Dendritic cell treated with granulocyte-macrophage colony-stimulating factor and Interleukin-4, amounts not matched to agents 40 ng/mL and 50 ng/mL, for 4 days (primary cell): Measurements from ENCODE around the gene LRRTM3.

Experiments used
- H3K27ac Mint-ChIP-seq: one replicate; pipeline ENCODE4 v1.8.0; 2022; ENCODE audit warnings: mild to moderate bottlenecking, mixed read lengths
- H3K27me3 Mint-ChIP-seq: one replicate; pipeline ENCODE4 v1.8.0; 2022; ENCODE audit warnings: mild to moderate bottlenecking, mixed read lengths
- H3K36me3 Mint-ChIP-seq: one replicate; pipeline ENCODE4 v1.8.0; 2022; ENCODE audit warnings: low read depth, mixed read lengths
- H3K4me1 Mint-ChIP-seq: one replicate; pipeline ENCODE4 v1.8.0; 2022; ENCODE audit warnings: low read depth, mixed read lengths
- H3K4me3 Mint-ChIP-seq: one replicate; pipeline ENCODE4 v1.8.0; 2022; ENCODE audit warnings: mild to moderate bottlenecking, moderate library complexity, mixed read lengths
- H3K9me3 Mint-ChIP-seq: one replicate; pipeline ENCODE4 v1.8.0; 2022; ENCODE audit warnings: mixed read lengths
- intact Hi-C: fragments of 100-400 bp; cut with micrococcal nuclease; formaldehyde crosslinking; loops from one replicate; pipeline ENCODE4 v1.15.0; 2022

The LRRTM3 gene

GRCh38 chr10:67087135-67087425 lies 161.2 kb downstream of the LRRTM3 start:
- Mint-ChIP-seq H3K9me3 (no peaks in the 10 kb centered on the region), H3K27ac (no peak overlapping the region), H3K4me1 (no peaks in the 10 kb centered on the region), H3K27me3 (no peaks in the 10 kb centered on the region), H3K36me3 (no peaks in the 10 kb centered on the region), H3K4me3 (no peak overlapping the region)
- intact Hi-C loops = no loop called here

GRCh38 chr10:67088036-67088435 lies 162.2 kb downstream of the LRRTM3 start:
- Mint-ChIP-seq H3K27me3 (no peaks in the 10 kb centered on the region), H3K27ac (no peak overlapping the region), H3K36me3 (no peaks in the 10 kb centered on the region), H3K9me3 (no peaks in the 10 kb centered on the region), H3K4me3 (no peak overlapping the region), H3K4me1 (no peaks in the 10 kb centered on the region)
- intact Hi-C loops = no loop called here

GRCh38 chr10:67095531-67095930 lies 169.7 kb downstream of the LRRTM3 start:
- Mint-ChIP-seq H3K27me3 (no peaks in the 10 kb centered on the region), H3K4me3 (no peak overlapping the region), H3K27ac (no peak overlapping the region), H3K36me3 (no peaks in the 10 kb centered on the region), H3K9me3 (no peaks in the 10 kb centered on the region), H3K4me1 (no peaks in the 10 kb centered on the region)
- intact Hi-C loops = no loop called here

GRCh38 chr10:67098461-67098860 lies 172.6 kb downstream of the LRRTM3 start:
- no peaks in the 10 kb centered on the region for H3K27me3 Mint-ChIP-seq
- H3K9me3 Mint-ChIP-seq = no peaks in the 10 kb centered on the region
- no peaks in the 10 kb centered on the region for H3K4me1 Mint-ChIP-seq
- no peak overlapping the region for H3K4me3 Mint-ChIP-seq
- H3K27ac Mint-ChIP-seq = no peak overlapping the region
- intact Hi-C loops = no loop called here
- H3K36me3 Mint-ChIP-seq = no peaks in the 10 kb centered on the region

GRCh38 chr10:67100951-67101350 lies 175.1 kb downstream of the LRRTM3 start:
- H3K36me3 Mint-ChIP-seq = no peaks in the 10 kb centered on the region
- no peaks in the 10 kb centered on the region for H3K4me1 Mint-ChIP-seq
- H3K9me3 Mint-ChIP-seq = no peaks in the 10 kb centered on the region
- intact Hi-C loops = no loop called here
- H3K27ac Mint-ChIP-seq = no peak overlapping the region
- no peak overlapping the region for H3K4me3 Mint-ChIP-seq
- no peaks in the 10 kb centered on the region for H3K27me3 Mint-ChIP-seq

- intact Hi-C loops = no loop called here
- H3K27me3 Mint-ChIP-seq = no peaks in the 10 kb centered on the region
- no peaks in the 10 kb centered on the region for H3K36me3 Mint-ChIP-seq
- no peaks in the 10 kb centered on the region for H3K4me1 Mint-ChIP-seq
- H3K27ac Mint-ChIP-seq = no peak overlapping the region
- H3K4me3 Mint-ChIP-seq = no peak overlapping the region
- no peaks in the 10 kb centered on the region for H3K9me3 Mint-ChIP-seq
Observed at GRCh38 chr10:67107670-67108069, 181.8 kb downstream of the LRRTM3 start.

- Mint-ChIP-seq H3K4me3 (no peak overlapping the region), H3K9me3 (no peaks in the 10 kb centered on the region), H3K27me3 (no peaks in the 10 kb centered on the region), H3K36me3 (no peaks in the 10 kb centered on the region), H3K4me1 (no peaks in the 10 kb centered on the region), H3K27ac (no peak overlapping the region)
- intact Hi-C loops = no loop called here
Observed at GRCh38 chr10:67110286-67110685, 184.4 kb downstream of the LRRTM3 start.

GRCh38 chr10:67112765-67113164 lies 186.9 kb downstream of the LRRTM3 start:
- Mint-ChIP-seq H3K4me1 (no peaks in the 10 kb centered on the region), H3K27ac (no peak overlapping the region), H3K4me3 (no peak overlapping the region), H3K9me3 (no peaks in the 10 kb centered on the region), H3K27me3 (no peaks in the 10 kb centered on the region), H3K36me3 (no peaks in the 10 kb centered on the region)
- intact Hi-C loops = no loop called here

GRCh38 chr10:67114945-67115344 lies 189.1 kb downstream of the LRRTM3 start:
- no peaks in the 10 kb centered on the region for H3K27me3 Mint-ChIP-seq
- intact Hi-C loops = no loop called here
- no peaks in the 10 kb centered on the region for H3K4me1 Mint-ChIP-seq
- H3K27ac Mint-ChIP-seq = no peak overlapping the region
- no peaks in the 10 kb centered on the region for H3K9me3 Mint-ChIP-seq
- H3K4me3 Mint-ChIP-seq = no peak overlapping the region
- H3K36me3 Mint-ChIP-seq = no peaks in the 10 kb centered on the region

GRCh38 chr10:67115972-67116371 lies 190.1 kb downstream of the LRRTM3 start:
- Mint-ChIP-seq H3K36me3 (no peaks in the 10 kb centered on the region), H3K9me3 (no peaks in the 10 kb centered on the region), H3K4me3 (no peak overlapping the region), H3K4me1 (no peaks in the 10 kb centered on the region), H3K27me3 (no peaks in the 10 kb centered on the region), H3K27ac (no peak overlapping the region)
- intact Hi-C loops = no loop called here

- Mint-ChIP-seq H3K9me3 (no peaks in the 10 kb centered on the region), H3K4me3 (no peak overlapping the region), H3K27me3 (no peaks in the 10 kb centered on the region), H3K27ac (no peak overlapping the region), H3K36me3 (no peaks in the 10 kb centered on the region), H3K4me1 (no peaks in the 10 kb centered on the region)
- intact Hi-C loops = no loop called here
Observed at GRCh38 chr10:67119651-67120050, 193.8 kb downstream of the LRRTM3 start.

GRCh38 chr10:67127441-67127840 lies 201.6 kb downstream of the LRRTM3 start:
- intact Hi-C loops = no loop called here
- H3K9me3 Mint-ChIP-seq = no peaks in the 10 kb centered on the region
- H3K27ac Mint-ChIP-seq = no peak overlapping the region
- no peaks in the 10 kb centered on the region for H3K36me3 Mint-ChIP-seq
- no peaks in the 10 kb centered on the region for H3K27me3 Mint-ChIP-seq
- H3K4me1 Mint-ChIP-seq = no peaks in the 10 kb centered on the region
- no peak overlapping the region for H3K4me3 Mint-ChIP-seq

GRCh38 chr10:67140641-67141040 lies 214.8 kb downstream of the LRRTM3 start:
- H3K27ac Mint-ChIP-seq = no peak overlapping the region
- no peaks in the 10 kb centered on the region for H3K9me3 Mint-ChIP-seq
- H3K27me3 Mint-ChIP-seq = no peaks in the 10 kb centered on the region
- H3K4me1 Mint-ChIP-seq = no peaks in the 10 kb centered on the region
- no peaks in the 10 kb centered on the region for H3K36me3 Mint-ChIP-seq
- intact Hi-C loops = no loop called here
- H3K4me3 Mint-ChIP-seq = no peak overlapping the region

GRCh38 chr10:67141300-67141699 lies 215.5 kb downstream of the LRRTM3 start:
- Mint-ChIP-seq H3K9me3 (no peaks in the 10 kb centered on the region), H3K36me3 (no peaks in the 10 kb centered on the region), H3K27ac (no peak overlapping the region), H3K27me3 (no peaks in the 10 kb centered on the region), H3K4me1 (no peaks in the 10 kb centered on the region), H3K4me3 (no peak overlapping the region)
- intact Hi-C loops = no loop called here

- Mint-ChIP-seq H3K9me3 (no peaks in the 10 kb centered on the region), H3K27me3 (no peaks in the 10 kb centered on the region), H3K36me3 (no peaks in the 10 kb centered on the region), H3K27ac (no peak overlapping the region), H3K4me3 (no peak overlapping the region), H3K4me1 (no peaks in the 10 kb centered on the region)
- intact Hi-C loops = no loop called here
Observed at GRCh38 chr10:67144530-67144929, 218.7 kb downstream of the LRRTM3 start.
